ENCODE measurements around the gene ALDH1L1. TPM values are rescaled to one million over a fixed set of nuclear protein-coding genes. Genes with fewer than 3 reads are reported as not detected.

Gene ALDH1L1
- total and polyA plus RNA-seq, 9 of the 15 experiments (the other 6 are each of a cell fraction or from before 2014, with no cell fraction given) = 0.06 to 1.9 (median 0.57) TPM; not detected in 1

GRCh38 chr3:126155280-126155640 is 25.1 kb downstream of the ALDH1L1 start:
- DNase-seq (ENCODE audit: extremely low read depth in 1 of 4, low spot score in 3 of 4) = no peak
- no peak for TF ChIP-seq USF1 (CRISPR knock-in tag; IDR thresholded peaks at IDR 0.05)
- TF ChIP-seq, protein P1, sequence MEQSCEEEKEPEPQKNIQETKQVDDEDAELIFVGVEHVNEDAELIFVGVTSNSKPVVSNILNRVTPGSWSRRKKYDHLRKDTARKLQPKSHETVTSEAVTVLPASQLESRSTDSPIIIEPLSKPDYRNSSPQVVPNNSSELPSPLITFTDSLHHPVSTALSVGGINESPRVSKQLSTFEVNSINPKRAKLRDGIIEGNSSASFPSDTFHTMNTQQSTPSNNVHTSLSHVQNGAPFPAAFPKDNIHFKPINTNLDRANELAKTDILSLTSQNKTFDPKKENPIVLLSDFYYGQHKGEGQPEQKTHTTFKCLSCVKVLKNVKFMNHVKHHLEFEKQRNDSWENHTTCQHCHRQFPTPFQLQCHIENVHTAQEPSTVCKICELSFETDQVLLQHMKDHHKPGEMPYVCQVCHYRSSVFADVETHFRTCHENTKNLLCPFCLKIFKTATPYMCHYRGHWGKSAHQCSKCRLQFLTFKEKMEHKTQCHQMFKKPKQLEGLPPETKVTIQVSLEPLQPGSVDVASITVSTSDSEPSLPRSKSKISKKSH (CRISPR knock-in tag; IDR thresholded peaks at IDR 0.05) = no peak
- TF ChIP-seq KLF13 (tag; IDR thresholded peaks at IDR 0.05; ENCODE audit: borderline replicate concordance, low read depth) = no peak
- no peak for TF ChIP-seq ZNF354B (CRISPR knock-in tag; IDR thresholded peaks at IDR 0.05)
- no peak for TF ChIP-seq NCOR1 (IDR thresholded peaks at IDR 0.05)
- no peak for TF ChIP-seq SP2 (IDR thresholded peaks at IDR 0.05; ENCODE audit: extremely low read depth, low read depth, low read length, poor library complexity, severe bottlenecking)
- no peak for TF ChIP-seq ELF2 (CRISPR knock-in tag; IDR thresholded peaks at IDR 0.05)
- no peak for TF ChIP-seq ZNF133 (CRISPR knock-in tag; IDR thresholded peaks at IDR 0.05)
- TF ChIP-seq SRSF3 (IDR thresholded peaks at IDR 0.05; ENCODE audit: insufficient read depth, low read length) = no peak
- no peak for TF ChIP-seq ESRRB (CRISPR knock-in tag; IDR thresholded peaks at IDR 0.05; ENCODE audit: borderline replicate concordance)
- no peak for TF ChIP-seq PTTG1 (tag; IDR thresholded peaks at IDR 0.05; ENCODE audit: low read depth)
- TF ChIP-seq NEUROD1 (IDR thresholded peaks at IDR 0.05; ENCODE audit: borderline replicate concordance, low read depth, low read length, partially characterized antibody) = no peak
- no peak for TF ChIP-seq POLR3A (IDR thresholded peaks at IDR 0.05; ENCODE audit: borderline replicate concordance, extremely low read depth, insufficient read depth, insufficient read length)
- TF ChIP-seq ELK1 (CRISPR knock-in tag; IDR thresholded peaks at IDR 0.05) = no peak
- no peak for TF ChIP-seq MCM5 (IDR thresholded peaks at IDR 0.05; ENCODE audit: low read depth)
- no peak for TF ChIP-seq RBM34 (IDR thresholded peaks at IDR 0.05; ENCODE audit: borderline replicate concordance, insufficient read depth, low read length)
- no peak for TF ChIP-seq ZFP36 (IDR thresholded peaks at IDR 0.05; ENCODE audit: low read depth, low read length, partially characterized antibody)
- no peak for TF ChIP-seq TAL1 (IDR thresholded peaks at IDR 0.05)
- TF ChIP-seq, protein P2, sequence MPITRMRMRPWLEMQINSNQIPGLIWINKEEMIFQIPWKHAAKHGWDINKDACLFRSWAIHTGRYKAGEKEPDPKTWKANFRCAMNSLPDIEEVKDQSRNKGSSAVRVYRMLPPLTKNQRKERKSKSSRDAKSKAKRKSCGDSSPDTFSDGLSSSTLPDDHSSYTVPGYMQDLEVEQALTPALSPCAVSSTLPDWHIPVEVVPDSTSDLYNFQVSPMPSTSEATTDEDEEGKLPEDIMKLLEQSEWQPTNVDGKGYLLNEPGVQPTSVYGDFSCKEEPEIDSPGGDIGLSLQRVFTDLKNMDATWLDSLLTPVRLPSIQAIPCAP (CRISPR knock-in tag; IDR thresholded peaks at IDR 0.05; ENCODE audit: borderline replicate concordance) = no peak
- no peak for TF ChIP-seq ATF1 (CRISPR knock-in tag; IDR thresholded peaks at IDR 0.05)
- no peak for TF ChIP-seq ATF1 (tag; IDR thresholded peaks at IDR 0.05)
- intact Hi-C loops (cut with micrococcal nuclease) = no loop called here
- Histone ChIP-seq H3K4me2 (ENCODE audit: insufficient read depth, low read length) (no peak overlapping the region), H3K4me1 (replicated peaks in 1 of 2; ENCODE audit: control insufficient read depth in 2 of 2, insufficient read depth in 2 of 2, low read length in 2 of 2) (peaks cover 0 to 5% of the 10 kb centered on the region in 2 experiments; a peak in 2 of 5 replicates), H3K9ac (ENCODE audit: insufficient read depth in 1 of 2, low read depth in 2 of 2, low read length in 2 of 2) (no peak overlapping the region), H2AFZ (ENCODE audit: low read depth, low read length) (no peak overlapping the region), H3K36me3 (ENCODE audit: control insufficient read depth, insufficient read depth, low read length) (no peaks in the 10 kb centered on the region), H3K27me3 (ENCODE audit: control insufficient read depth in 2 of 2, insufficient read depth in 2 of 2, low read length in 2 of 2) (no peaks in the 10 kb centered on the region; a peak in 2 of 5 replicates), H3K4me3 (no peak overlapping the region), H4K20me1 (replicated peaks; ENCODE audit: control insufficient read depth, insufficient read depth, low read length) (no peaks in the 10 kb centered on the region), H3K79me2 (ENCODE audit: control insufficient read depth, insufficient read depth, low read length) (no peaks in the 10 kb centered on the region), H3K9me3 (replicated peaks; ENCODE audit: control insufficient read depth, insufficient read depth, low read depth, low read length) (no peaks in the 10 kb centered on the region), H3K27ac (ENCODE audit: extremely low read depth, low read depth, low read length) (no peak overlapping the region), H3K9me1 (ENCODE audit: control insufficient read depth, insufficient read depth, low read length) (no peaks in the 10 kb centered on the region)
- ATAC-seq = no peak
- in situ Hi-C loops (cut with MboI) = loop anchor here (10.0 kb wide), 1 partner anchor 1020 kb away; no protein-coding TSS in a partner anchor
- POLR2A ChIA-PET = no interaction called here
- no TSS peak for BruUV-seq (replicated peaks)
- CTCF ChIA-PET (ENCODE audit: low intra/inter-chr PET ratio) = no interaction called here
- WGBS (ENCODE audit: insufficient coverage, low coverage, missing lambda C conversion rate) = no CpG with 5 or more reads among the region's 2 CpGs
- no peak for FAIRE-seq
